Measurements from ENCODE around the gene PDIA4.

The PDIA4 gene

DNA sequence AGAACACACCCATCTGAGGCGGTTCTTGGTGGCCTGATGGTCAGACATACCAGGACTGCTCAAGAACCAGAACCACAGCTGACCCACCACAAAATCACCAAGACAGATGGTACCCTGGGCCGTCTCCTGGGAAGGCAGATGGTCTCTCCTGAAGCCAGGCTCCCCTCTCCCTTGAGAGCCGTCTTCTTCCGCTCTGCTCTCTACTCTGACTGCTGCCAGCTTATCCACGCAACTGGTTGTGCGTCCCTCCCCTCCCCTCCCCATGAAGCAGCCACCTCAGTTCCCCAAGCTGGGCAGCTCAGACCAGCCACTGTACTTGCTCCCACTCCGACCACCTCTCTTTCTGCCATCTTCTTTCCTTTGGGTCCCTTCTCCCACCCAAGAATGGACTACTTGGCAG is 14.0 kb downstream of the PDIA4 start:
- TF ChIP-seq, protein P1, sequence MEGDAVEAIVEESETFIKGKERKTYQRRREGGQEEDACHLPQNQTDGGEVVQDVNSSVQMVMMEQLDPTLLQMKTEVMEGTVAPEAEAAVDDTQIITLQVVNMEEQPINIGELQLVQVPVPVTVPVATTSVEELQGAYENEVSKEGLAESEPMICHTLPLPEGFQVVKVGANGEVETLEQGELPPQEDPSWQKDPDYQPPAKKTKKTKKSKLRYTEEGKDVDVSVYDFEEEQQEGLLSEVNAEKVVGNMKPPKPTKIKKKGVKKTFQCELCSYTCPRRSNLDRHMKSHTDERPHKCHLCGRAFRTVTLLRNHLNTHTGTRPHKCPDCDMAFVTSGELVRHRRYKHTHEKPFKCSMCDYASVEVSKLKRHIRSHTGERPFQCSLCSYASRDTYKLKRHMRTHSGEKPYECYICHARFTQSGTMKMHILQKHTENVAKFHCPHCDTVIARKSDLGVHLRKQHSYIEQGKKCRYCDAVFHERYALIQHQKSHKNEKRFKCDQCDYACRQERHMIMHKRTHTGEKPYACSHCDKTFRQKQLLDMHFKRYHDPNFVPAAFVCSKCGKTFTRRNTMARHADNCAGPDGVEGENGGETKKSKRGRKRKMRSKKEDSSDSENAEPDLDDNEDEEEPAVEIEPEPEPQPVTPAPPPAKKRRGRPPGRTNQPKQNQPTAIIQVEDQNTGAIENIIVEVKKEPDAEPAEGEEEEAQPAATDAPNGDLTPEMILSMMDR (IDR thresholded peaks at IDR 0.05): no peak

DNA sequence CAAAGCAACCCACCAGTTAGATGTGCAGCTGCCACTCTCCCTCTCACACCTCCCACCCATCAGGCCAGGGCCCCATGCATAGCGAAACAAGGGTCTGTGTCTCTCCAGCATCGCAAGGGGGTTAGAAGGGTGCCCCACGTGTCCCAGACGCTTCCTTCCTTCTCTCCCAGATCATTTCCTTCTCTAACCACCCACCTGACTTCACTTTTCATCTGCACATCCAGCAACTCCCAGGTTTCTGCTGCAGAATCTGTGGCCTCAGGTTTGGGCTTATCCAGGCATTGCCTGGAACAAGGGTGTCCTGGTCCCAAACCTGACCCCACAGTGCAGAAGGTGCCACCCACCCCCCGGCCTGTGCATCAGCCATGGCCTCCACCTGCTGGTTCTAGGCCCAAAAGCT is 14.4 kb downstream of the PDIA4 start:
- TF ChIP-seq, protein P1 (IDR thresholded peaks at IDR 0.05): no peak

DNA sequence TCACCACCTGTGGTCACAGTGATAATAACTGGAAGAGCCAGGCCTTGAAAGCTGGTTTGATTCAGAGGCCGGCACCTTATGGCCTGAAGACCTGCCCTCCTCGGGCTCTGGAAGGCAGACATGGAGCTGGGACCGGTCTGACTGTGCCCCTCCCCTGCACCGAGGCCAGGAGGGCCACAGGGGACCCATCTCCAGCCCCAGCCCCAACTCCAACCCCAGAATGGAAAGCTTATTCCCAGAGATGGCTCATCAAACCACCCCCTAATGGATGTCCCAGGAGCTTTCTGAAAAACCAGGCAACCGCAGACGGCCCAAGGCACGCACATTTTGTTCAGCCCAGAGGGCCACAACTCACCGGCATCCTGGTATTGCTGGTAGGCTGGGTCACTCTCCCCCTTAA is 16.8 kb downstream of the PDIA4 start:
- TF ChIP-seq, protein P1 (IDR thresholded peaks at IDR 0.05): no peak

DNA sequence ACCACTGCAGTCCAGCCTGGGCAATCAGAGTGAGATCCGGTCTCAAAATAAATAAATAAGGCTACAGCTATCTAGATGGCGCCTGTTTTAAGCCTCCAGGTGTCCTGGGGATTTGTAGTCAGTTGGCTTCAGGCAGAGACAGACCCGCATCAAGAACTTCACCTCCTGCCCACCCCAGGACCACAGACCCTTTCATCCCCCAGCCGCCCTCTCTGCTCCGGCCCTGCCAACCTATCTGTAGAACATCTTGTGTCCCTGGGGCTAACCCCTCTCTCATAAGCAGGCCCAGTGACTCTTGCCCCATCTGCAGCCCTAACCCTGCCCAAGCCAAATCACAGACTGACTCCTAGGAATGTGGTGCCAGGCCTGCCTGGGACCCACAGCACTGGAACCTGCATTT is 17.9 kb downstream of the PDIA4 start:
- TF ChIP-seq, protein P1 (IDR thresholded peaks at IDR 0.05): no peak

DNA sequence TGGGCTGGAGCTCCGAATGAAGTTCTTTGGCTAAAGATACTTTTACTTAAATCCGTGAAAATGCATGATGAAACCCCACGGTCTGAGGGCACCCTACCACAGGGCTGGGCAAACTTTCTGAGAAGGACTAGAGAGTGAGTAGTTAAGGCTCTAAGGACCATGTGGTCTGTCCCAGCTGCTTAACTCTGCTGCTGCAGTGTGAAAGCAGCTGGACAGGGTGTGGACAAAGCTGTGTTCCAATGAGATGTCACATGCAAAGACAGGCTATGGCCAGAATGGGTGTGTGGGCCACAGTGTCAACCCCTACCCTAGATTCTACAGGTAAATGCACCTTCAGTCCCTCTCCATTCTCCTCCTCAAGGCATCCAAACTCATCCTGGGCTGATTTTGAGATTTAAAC is 18.8 kb downstream of the PDIA4 start:
- TF ChIP-seq, protein P1 (IDR thresholded peaks at IDR 0.05): no peak

DNA sequence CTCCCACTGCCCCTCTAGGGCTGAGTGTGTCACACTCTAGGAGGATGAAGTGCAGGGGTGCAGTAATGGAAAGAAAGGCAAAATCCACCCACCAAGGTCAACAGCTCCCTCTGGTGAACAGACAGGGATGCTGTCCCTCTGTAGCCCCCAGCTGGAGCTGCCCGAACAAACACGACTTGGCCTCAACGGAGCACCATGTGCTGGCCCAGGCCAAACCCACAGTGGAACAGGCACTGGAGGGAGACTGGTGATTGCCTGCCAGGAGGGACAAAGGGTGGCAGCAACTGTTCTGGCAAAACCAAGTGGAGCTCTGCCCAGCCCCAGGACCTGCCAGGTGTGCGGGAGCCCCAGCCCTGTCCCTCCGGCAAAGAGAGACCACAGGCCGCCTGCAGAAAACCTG is 20.7 kb downstream of the PDIA4 start:
- TF ChIP-seq, protein P1 (IDR thresholded peaks at IDR 0.05): no peak

DNA sequence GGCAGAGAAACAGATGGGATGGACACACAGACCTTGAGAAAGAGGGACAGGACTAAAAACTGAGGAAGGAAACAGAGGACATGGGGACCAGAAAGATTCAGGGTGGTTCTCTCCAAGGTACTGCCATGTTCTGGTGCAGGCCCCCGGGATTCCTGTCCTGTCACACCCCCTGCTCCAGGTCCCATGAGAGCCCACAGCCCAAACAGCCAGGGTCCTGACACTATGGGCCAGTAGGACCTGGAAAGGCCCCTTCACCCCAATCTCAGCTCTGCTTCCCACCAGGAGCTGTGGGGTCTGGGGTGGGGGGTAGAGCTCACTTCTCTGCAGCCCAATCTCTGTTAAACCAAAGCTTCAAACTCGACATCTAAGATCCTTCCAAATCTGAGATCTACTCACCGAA is 21.2 kb downstream of the PDIA4 start:
- TF ChIP-seq, protein P1 (IDR thresholded peaks at IDR 0.05): no peak

DNA sequence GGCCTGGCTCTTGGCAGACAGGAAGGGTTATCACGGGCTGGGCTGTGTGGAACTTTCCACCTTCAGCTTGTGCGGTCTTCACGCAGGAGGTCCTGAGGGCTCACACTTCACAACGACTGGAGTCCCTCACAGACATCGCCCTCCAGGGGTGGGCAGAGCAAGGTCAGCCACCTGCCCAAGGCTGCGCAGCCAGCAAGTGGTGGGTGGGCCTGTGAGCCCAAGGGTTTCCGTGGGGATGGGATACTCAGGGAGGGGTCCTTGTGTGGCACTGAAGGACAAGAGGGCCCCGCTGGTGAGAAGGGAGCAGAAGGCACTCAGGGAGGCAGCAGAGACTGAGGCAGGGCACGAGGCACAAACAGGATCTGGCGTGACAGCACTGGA is 22.0 kb downstream of the PDIA4 start:
- TF ChIP-seq, protein P1 (IDR thresholded peaks at IDR 0.05): no peak
